Measurements from ENCODE around the gene CELA3B. TPM values are rescaled to one million over a fixed set of nuclear protein-coding genes. Genes with fewer than 3 reads are reported as not detected.
"Not testable (repeated sequence)": the region's sequence is repeated elsewhere in the genome, so short reads cannot be mapped to it uniquely, and the experiment has no call there.

CELA3B gene
- total and polyA plus RNA-seq, 2 of the 13 experiments (the other 11 are each of a cell fraction or from before 2014, with no cell fraction given): 0.34 TPM; not detected in 1

- TF ChIP-seq PATZ1 (CRISPR knock-in tag; IDR thresholded peaks at IDR 0.05) (peak; percentile 50; the same call in 1 of the 2 replicates), NFIC (IDR thresholded peaks at IDR 0.05; ENCODE audit: low read length) (peak; percentile 77), SOX13 (IDR thresholded peaks at IDR 0.05) (peak; percentile 31; the same call in 1 of the 2 replicates), SOX13 (CRISPR knock-in tag; conservative IDR thresholded peaks at IDR 0.05 in 1 of 2, IDR thresholded peaks at IDR 0.05 in 1 of 2) (peak in 1 of 2 experiments; percentile 79; a peak in 2 of 4 replicates), FOXP1 (CRISPR knock-in tag; IDR thresholded peaks at IDR 0.05) (peak; percentile 78), EP300 (IDR thresholded peaks at IDR 0.05; ENCODE audit: low read depth in 2 of 2, low read length in 2 of 2) (peak in 1 of 2 experiments; percentile 53; a peak in 1 of 4 replicates), PPARG (CRISPR knock-in tag; conservative IDR thresholded peaks at IDR 0.05) (0 out of 2 replicates have a peak, but pooled peaks have one; percentile 12), GATAD2A (CRISPR knock-in tag; IDR thresholded peaks at IDR 0.05) (peak; percentile 82), SALL1 (CRISPR knock-in tag; IDR thresholded peaks at IDR 0.05) (peak; percentile 15; the same call in 1 of the 2 replicates), SOX6 (CRISPR knock-in tag; IDR thresholded peaks at IDR 0.05) (peak; percentile 81), MED1 (CRISPR knock-in tag; IDR thresholded peaks at IDR 0.05) (peak; percentile 38; the same call in 1 of the 2 replicates), ELF3 (CRISPR knock-in tag; IDR thresholded peaks at IDR 0.05) (peak; percentile 60), HNF4G (IDR thresholded peaks at IDR 0.05; ENCODE audit: borderline replicate concordance, low read depth, low read length) (peak; percentile 43; the same call in 1 of the 2 replicates), MIXL1 (CRISPR knock-in tag; IDR thresholded peaks at IDR 0.05) (peak; percentile 91), HNF4A (CRISPR knock-in tag; IDR thresholded peaks at IDR 0.05) (peak; percentile 35; the same call in 1 of the 2 replicates), NR2F2 (IDR thresholded peaks at IDR 0.05; ENCODE audit: borderline replicate concordance, low read depth) (peak; percentile 29; the same call in 1 of the 2 replicates), ARID3A (IDR thresholded peaks at IDR 0.05; ENCODE audit: low read depth, low read length) (peak; percentile 53; the same call in 1 of the 2 replicates), NCOA2 (CRISPR knock-in tag; IDR thresholded peaks at IDR 0.05) (peak; percentile 67), RARA (CRISPR knock-in tag; IDR thresholded peaks at IDR 0.05) (peak; percentile 68)
- not testable (repeated sequence) for TF ChIP-seq FOXP1 (IDR thresholded peaks at IDR 0.05); EP300 (CRISPR knock-in tag; IDR thresholded peaks at IDR 0.05; ENCODE audit: borderline replicate concordance); SOX6 (IDR thresholded peaks at IDR 0.05); HNF4G (CRISPR knock-in tag; IDR thresholded peaks at IDR 0.05; ENCODE audit: borderline replicate concordance, low read depth)
- TF ChIP-seq, protein P1, sequence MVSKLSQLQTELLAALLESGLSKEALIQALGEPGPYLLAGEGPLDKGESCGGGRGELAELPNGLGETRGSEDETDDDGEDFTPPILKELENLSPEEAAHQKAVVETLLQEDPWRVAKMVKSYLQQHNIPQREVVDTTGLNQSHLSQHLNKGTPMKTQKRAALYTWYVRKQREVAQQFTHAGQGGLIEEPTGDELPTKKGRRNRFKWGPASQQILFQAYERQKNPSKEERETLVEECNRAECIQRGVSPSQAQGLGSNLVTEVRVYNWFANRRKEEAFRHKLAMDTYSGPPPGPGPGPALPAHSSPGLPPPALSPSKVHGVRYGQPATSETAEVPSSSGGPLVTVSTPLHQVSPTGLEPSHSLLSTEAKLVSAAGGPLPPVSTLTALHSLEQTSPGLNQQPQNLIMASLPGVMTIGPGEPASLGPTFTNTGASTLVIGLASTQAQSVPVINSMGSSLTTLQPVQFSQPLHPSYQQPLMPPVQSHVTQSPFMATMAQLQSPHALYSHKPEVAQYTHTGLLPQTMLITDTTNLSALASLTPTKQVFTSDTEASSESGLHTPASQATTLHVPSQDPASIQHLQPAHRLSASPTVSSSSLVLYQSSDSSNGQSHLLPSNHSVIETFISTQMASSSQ (IDR thresholded peaks at IDR 0.05; ENCODE audit: low read depth): peak; percentile 65
- TF ChIP-seq, protein P1 (CRISPR knock-in tag; IDR thresholded peaks at IDR 0.05; ENCODE audit: borderline replicate concordance): not testable (repeated sequence)
Observed at GRCh38 chr1:21997891-21998623, 21.2 kb downstream of the CELA3B start (continued).

All from HepG2 (cell line).